ENCODE measurements around the gene ADAM23. TPM values are rescaled to one million over a fixed set of nuclear protein-coding genes. Genes with fewer than 3 reads are reported as not detected.

Gene ADAM23
- polyA plus RNA-seq, 1 of the 3 experiments (the other 2 are of a cell fraction) = 3.7 TPM

GRCh38 chr2:206586609-206587008 is 143.3 kb downstream of the ADAM23 start (continued):
- TF ChIP-seq TCF12 (IDR thresholded peaks at IDR 0.05) (no peak), JUND (IDR thresholded peaks at IDR 0.05) (no peak)

GRCh38 chr2:206597717-206598218 is 154.4 kb downstream of the ADAM23 start:
- H3K4me3 ChIP-seq (ENCODE audit: low read depth in 2 of 2, low read length in 1 of 2) = no peak overlapping the region
- no peaks in the 10 kb centered on the region for H3K79me2 ChIP-seq (ENCODE audit: insufficient read depth)
- no peaks in the 10 kb centered on the region for H3K27me3 ChIP-seq (ENCODE audit: insufficient read depth)
- no peak overlapping the region for H3K27ac ChIP-seq (ENCODE audit: low read depth in 2 of 2, low read length in 1 of 2)
- H3K4me1 ChIP-seq (ENCODE audit: control insufficient read depth in 1 of 2, insufficient read depth in 2 of 2, low read depth in 1 of 2, low read length in 1 of 2) = no peaks in the 10 kb centered on the region
- TF ChIP-seq GABPA (IDR thresholded peaks at IDR 0.05; ENCODE audit: low read depth) = no peak
- no peak for TF ChIP-seq TAF1 (IDR thresholded peaks at IDR 0.05; ENCODE audit: borderline replicate concordance, low read depth, low read length)
- no peaks in the 10 kb centered on the region for H3K9me2 ChIP-seq
- H3K9ac ChIP-seq = no peak overlapping the region
- H4K20me1 ChIP-seq (ENCODE audit: insufficient read depth) = no peaks in the 10 kb centered on the region
- no peaks in the 10 kb centered on the region for H3K9me3 ChIP-seq
- peaks cover 0 to 3% of the 10 kb centered on the region in 2 experiments for H3K36me3 ChIP-seq (replicated peaks in 1 of 2; ENCODE audit: control insufficient read depth in 1 of 2, insufficient read depth in 2 of 2, low read length in 1 of 2)
- ChIA-PET CTCF (interaction anchor here (1.8 kb wide), 1 partner anchor 41 kb away, joined by 4 read pairs; no protein-coding TSS in a partner anchor), POLR2A (no interaction called here)
- H2AFZ ChIP-seq (ENCODE audit: low read depth) = no peak overlapping the region
- H3F3A ChIP-seq (replicated peaks; ENCODE audit: insufficient read depth) = no peaks in the 10 kb centered on the region
- H3K4me2 ChIP-seq = no peak overlapping the region
- 75% methylated on average over 3 of the region's 3 CpGs for WGBS (ENCODE audit: low lambda C conversion rate)
- DNase-seq = no peak

- ChIA-PET CTCF (interaction anchor here (0.6 kb wide), 1 partner anchor 11 kb away, joined by 3 read pairs; no protein-coding TSS in a partner anchor), POLR2A (no interaction called here)
- no peaks in the 10 kb centered on the region for H3K79me2 ChIP-seq (ENCODE audit: insufficient read depth)
- no peaks in the 10 kb centered on the region for H3F3A ChIP-seq (replicated peaks; ENCODE audit: insufficient read depth)
- no peak overlapping the region for H2AFZ ChIP-seq (ENCODE audit: low read depth)
- WGBS (ENCODE audit: low lambda C conversion rate) = 63% methylated on average over 3 of the region's 3 CpGs
- H3K4me3 ChIP-seq (ENCODE audit: low read depth in 2 of 2, low read length in 1 of 2) = no peak overlapping the region
- H3K9ac ChIP-seq = no peak overlapping the region
- no peak overlapping the region for H3K27ac ChIP-seq (ENCODE audit: low read depth in 2 of 2, low read length in 1 of 2)
- no peaks in the 10 kb centered on the region for H3K27me3 ChIP-seq (ENCODE audit: insufficient read depth)
- H3K36me3 ChIP-seq (replicated peaks in 1 of 2; ENCODE audit: control insufficient read depth in 1 of 2, insufficient read depth in 2 of 2, low read length in 1 of 2) = peaks cover 0 to 3% of the 10 kb centered on the region in 2 experiments
- H3K4me2 ChIP-seq = no peak overlapping the region
- H4K20me1 ChIP-seq (ENCODE audit: insufficient read depth) = no peaks in the 10 kb centered on the region
- H3K4me1 ChIP-seq (ENCODE audit: control insufficient read depth in 1 of 2, insufficient read depth in 2 of 2, low read depth in 1 of 2, low read length in 1 of 2) = no peaks in the 10 kb centered on the region
- no peaks in the 10 kb centered on the region for H3K9me2 ChIP-seq
- no peak for DNase-seq
- H3K9me3 ChIP-seq = no peaks in the 10 kb centered on the region
- no peak for TF ChIP-seq MEF2A (IDR thresholded peaks at IDR 0.05; ENCODE audit: borderline replicate concordance, low read depth)
- TF ChIP-seq RXRA (IDR thresholded peaks at IDR 0.05; ENCODE audit: borderline replicate concordance, low read depth) = no peak
- no peak for TF ChIP-seq PBX3 (IDR thresholded peaks at IDR 0.05)
- TF ChIP-seq EZH2phosphoT487 (IDR thresholded peaks at IDR 0.05; ENCODE audit: borderline replicate concordance, low read depth) = no peak
- TF ChIP-seq IRF3 (IDR thresholded peaks at IDR 0.05; ENCODE audit: low read depth, low read length) = no peak
- no peak for TF ChIP-seq FOSL2 (IDR thresholded peaks at IDR 0.05; ENCODE audit: borderline replicate concordance, low read depth)
- TF ChIP-seq FOXJ3 (CRISPR knock-in tag; IDR thresholded peaks at IDR 0.05) = no peak
- TF ChIP-seq CHD2 (IDR thresholded peaks at IDR 0.05; ENCODE audit: low read length, partially characterized antibody) = no peak
- no peak for TF ChIP-seq GABPA (IDR thresholded peaks at IDR 0.05; ENCODE audit: low read depth)
- TF ChIP-seq YY1 (IDR thresholded peaks at IDR 0.05; ENCODE audit: low read depth) = no peak
- TF ChIP-seq NFIC (IDR thresholded peaks at IDR 0.05; ENCODE audit: borderline replicate concordance) = no peak
- no peak for TF ChIP-seq USF1 (IDR thresholded peaks at IDR 0.05; ENCODE audit: borderline replicate concordance, low read depth)
- no peak for TF ChIP-seq POLR2AphosphoS5 (IDR thresholded peaks at IDR 0.05; ENCODE audit: low read depth, low read length)
- TF ChIP-seq ELF1 (IDR thresholded peaks at IDR 0.05) = no peak
- no peak for TF ChIP-seq GATA2 (CRISPR knock-in tag; IDR thresholded peaks at IDR 0.05)
- no peak for TF ChIP-seq REST (IDR thresholded peaks at IDR 0.05; ENCODE audit: low read depth, low read length)
- TF ChIP-seq SMC3 (IDR thresholded peaks at IDR 0.05; ENCODE audit: low read depth, low read length) = no peak
Observed at GRCh38 chr2:206603243-206603642, 159.9 kb downstream of the ADAM23 start.

Measured in SK-N-SH (cell line).